Temporal lobe (tissue), 1 donor: ENCODE data around the gene ASCL5. TPM values are rescaled to one million over a fixed set of nuclear protein-coding genes. Genes with fewer than 3 reads are reported as not detected.

ENCODE experiments used
- total RNA-seq: library from RNA; depleted of rRNA; stranded (reverse); fragments of >200 nt; gene quantifications from one replicate; pipeline ENCODE4 v1.2.3, GENCODE V29; 2014

The ASCL5 gene
- total RNA-seq, 1 donor from 2014 or later: not detected

Other genes starting within 250 kb of the ASCL5 start
- 0.98 TPM for gene INAVA, start 232.3 kb downstream of the ASCL5 start, total RNA-seq
- 178 TPM for gene KIF21B, start 103.5 kb downstream of the ASCL5 start, total RNA-seq
- gene CACNA1S, start 14.8 kb downstream of the ASCL5 start, total RNA-seq: under 0.01 TPM
- 53.6 TPM for gene TMEM9, start 27.3 kb upstream of the ASCL5 start, total RNA-seq
- 0.25 TPM for gene IGFN1, start 63.6 kb upstream of the ASCL5 start, total RNA-seq
- 0.25 TPM for gene PKP1, start 156.3 kb upstream of the ASCL5 start, total RNA-seq